ENCODE results near the gene ASAH2B. TPM values are rescaled to one million over a fixed set of nuclear protein-coding genes. Genes with fewer than 3 reads are reported as not detected.
"Not testable (repeated sequence)": the region's sequence is repeated elsewhere in the genome, so short reads cannot be mapped to it uniquely, and the experiment has no call there.

The ASAH2B gene
- total RNA-seq, 4 donors from 2014 or later, result 1.0 to 2.1 (median 1.9) TPM

DNA sequence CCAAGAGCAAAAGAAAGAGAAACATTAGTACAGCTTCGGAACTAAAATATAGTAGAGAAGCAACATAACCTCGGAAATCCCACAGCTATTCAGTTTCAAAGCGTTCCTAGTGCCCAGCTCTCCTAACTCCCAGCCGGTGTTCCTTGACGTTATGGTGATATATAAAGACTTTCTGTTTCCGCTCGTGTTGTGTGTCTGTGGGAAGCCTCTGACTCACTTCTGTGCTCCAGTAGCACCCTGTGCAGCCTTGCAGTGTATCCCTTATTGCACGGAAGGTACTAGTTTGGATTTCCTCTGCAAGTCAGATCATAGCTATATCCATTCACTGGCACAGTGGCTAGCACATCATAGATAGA, 535 bp downstream of the ASAH2B start:
- DNase-seq (ENCODE audit: low spot score in 2 of 2), result no peak
- peak overlapping the region; percentile 78 for H3K4me3 ChIP-seq
- H3K36me3 ChIP-seq, result no peaks in the 10 kb centered on the region
- H3K9me3 ChIP-seq, result no peaks in the 10 kb centered on the region
- H3K27ac ChIP-seq, result peak overlapping the region; percentile 51
- H3K4me1 ChIP-seq, result peaks cover 9% of the 10 kb centered on the region
- under 1% methylated on average over 8 of the region's 8 CpGs for WGBS
- TF ChIP-seq POLR2AphosphoS5 (IDR thresholded peaks at IDR 0.05), result no peak
- TF ChIP-seq EP300 (IDR thresholded peaks at IDR 0.05), result no peak
- TF ChIP-seq, protein P1, sequence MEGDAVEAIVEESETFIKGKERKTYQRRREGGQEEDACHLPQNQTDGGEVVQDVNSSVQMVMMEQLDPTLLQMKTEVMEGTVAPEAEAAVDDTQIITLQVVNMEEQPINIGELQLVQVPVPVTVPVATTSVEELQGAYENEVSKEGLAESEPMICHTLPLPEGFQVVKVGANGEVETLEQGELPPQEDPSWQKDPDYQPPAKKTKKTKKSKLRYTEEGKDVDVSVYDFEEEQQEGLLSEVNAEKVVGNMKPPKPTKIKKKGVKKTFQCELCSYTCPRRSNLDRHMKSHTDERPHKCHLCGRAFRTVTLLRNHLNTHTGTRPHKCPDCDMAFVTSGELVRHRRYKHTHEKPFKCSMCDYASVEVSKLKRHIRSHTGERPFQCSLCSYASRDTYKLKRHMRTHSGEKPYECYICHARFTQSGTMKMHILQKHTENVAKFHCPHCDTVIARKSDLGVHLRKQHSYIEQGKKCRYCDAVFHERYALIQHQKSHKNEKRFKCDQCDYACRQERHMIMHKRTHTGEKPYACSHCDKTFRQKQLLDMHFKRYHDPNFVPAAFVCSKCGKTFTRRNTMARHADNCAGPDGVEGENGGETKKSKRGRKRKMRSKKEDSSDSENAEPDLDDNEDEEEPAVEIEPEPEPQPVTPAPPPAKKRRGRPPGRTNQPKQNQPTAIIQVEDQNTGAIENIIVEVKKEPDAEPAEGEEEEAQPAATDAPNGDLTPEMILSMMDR (IDR thresholded peaks at IDR 0.05), result no peak
- TF ChIP-seq POLR2A (IDR thresholded peaks at IDR 0.05), result no peak
- H3K27me3 ChIP-seq, result no peaks in the 10 kb centered on the region

DNA sequence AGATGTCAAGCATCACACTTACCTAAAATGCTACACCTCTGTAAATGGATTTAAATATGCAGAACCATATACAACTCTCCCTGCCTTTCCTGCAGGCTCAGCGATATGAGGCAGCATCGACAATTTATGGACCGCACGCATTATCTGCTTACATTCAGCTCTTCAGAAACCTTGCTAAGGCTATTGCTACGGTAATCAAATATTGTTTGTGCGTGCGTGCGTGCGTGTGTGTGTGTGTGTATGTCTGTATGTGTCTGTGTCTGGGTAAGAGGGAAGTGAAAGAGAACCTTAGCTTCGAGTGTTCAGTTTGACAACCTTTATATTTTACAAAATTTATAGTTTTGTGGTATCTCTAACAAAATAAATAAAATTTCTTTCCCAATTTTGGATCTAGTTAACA, 3.1 kb downstream of the ASAH2B start:
- H3K36me3 ChIP-seq; H3K4me1 ChIP-seq; H3K4me3 ChIP-seq; H3K9me3 ChIP-seq; H3K27ac ChIP-seq; H3K27me3 ChIP-seq; DNase-seq (ENCODE audit: low spot score in 2 of 2): not testable (repeated sequence)
- WGBS, result 91% methylated on average over 10 of the region's 10 CpGs

DNA sequence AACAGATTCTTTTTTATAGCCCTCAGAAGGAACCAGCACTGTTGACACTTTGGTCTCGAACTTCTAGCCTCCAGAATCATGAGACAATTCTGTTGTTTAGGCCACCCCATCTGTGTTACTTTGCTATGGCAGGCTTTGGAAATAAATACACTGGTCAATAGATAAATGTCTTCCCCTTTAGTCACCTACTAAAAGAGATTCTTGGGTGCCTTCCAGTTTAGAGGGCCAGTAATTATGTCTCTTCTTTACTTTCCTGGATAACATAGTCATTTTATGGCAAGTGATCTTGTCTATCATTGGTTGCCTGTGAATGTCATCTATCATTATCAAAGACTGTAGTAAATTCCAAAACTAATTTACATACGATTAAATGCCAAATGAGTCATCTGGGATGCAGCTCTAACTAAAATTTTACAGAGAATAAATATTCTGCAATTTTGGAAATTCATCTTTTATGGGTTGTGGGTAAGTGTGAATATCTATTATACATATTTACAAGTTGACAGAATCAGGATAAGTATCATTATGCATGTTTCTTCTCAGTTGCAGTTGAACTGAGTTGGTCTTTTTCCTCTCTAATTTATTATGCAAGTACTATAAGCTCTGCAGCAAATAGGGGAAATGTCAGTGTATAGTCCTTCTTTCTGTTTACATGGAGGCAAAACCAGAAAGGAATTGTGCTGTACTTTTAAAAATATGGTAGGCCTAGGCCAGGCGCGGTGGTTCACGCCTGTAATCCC, 27.2 kb downstream of the ASAH2B start:
- not testable (repeated sequence) for H3K27ac ChIP-seq; H3K36me3 ChIP-seq; H3K9me3 ChIP-seq; DNase-seq (ENCODE audit: low spot score in 2 of 2); H3K4me3 ChIP-seq; H3K27me3 ChIP-seq; H3K4me1 ChIP-seq
- WGBS, result 85% methylated on average over 4 of the region's 5 CpGs

DNA sequence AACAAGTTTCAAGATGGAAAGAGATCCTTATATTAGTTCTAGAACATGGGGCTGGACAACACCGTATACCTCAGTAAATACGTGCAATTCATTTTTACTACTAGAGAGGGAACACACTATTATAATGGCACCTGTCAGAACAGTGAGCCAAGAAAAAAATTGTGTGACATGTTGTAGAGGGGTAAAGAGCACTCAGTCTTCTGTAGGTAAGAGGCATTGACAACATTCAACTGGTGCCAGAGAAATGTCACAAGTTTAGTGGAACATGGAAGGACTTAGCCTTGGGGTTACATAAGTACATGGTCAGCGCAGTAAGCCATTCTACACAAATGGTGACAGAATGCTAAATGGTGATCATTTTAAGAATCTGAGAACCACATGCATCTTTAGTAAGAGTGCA, 32.3 kb downstream of the ASAH2B start:
- DNase-seq (ENCODE audit: low spot score in 2 of 2); H3K9me3 ChIP-seq; H3K27ac ChIP-seq; H3K27me3 ChIP-seq; H3K4me3 ChIP-seq; H3K4me1 ChIP-seq; H3K36me3 ChIP-seq: not testable (repeated sequence)
- WGBS, result 89% methylated on average over 2 of the region's 3 CpGs

DNA sequence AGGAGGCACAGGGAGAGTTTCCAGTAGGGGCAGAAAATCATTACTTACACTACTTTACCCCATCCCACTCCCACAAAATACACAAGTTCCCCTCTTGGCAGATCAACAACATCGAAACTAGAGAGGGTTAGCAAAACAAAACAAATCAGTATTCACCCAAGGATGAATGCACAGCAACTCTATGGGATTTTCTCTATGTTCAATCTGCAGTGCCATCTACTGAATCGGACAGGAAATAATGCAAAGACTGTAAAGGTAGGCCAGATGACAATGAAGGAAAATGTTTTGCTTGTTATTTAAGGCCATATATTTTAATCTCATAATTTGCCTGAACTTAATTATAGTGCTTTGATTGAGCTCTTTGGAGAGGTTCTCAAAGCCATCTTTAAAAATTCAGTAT, 35.1 kb downstream of the ASAH2B start:
- not testable (repeated sequence) for H3K27me3 ChIP-seq; H3K4me3 ChIP-seq; H3K27ac ChIP-seq; H3K9me3 ChIP-seq; DNase-seq (ENCODE audit: low spot score in 2 of 2); H3K4me1 ChIP-seq; H3K36me3 ChIP-seq
- WGBS, result 53% methylated on average over 2 of the region's 2 CpGs

DNA sequence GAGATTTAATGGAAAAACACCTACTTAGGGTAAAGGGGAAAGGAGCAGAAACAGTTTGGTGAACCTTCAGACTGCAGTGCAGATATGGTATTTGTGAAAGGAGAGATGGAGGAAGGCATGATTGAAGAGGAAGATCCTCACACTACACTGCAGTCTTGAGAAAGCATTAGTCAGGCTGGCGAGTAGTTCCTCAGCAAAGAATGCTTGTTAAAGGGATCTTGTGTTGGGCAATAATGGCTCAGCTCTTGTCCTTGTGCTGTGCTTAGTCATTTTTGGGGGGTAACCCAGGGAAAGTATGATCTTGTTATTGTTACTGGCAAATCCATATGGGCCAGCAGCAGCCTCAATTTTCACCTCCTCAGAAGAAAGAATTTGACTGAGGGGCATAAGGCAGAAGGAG, 40.3 kb downstream of the ASAH2B start:
- DNase-seq (ENCODE audit: low spot score in 2 of 2); H3K9me3 ChIP-seq; H3K4me3 ChIP-seq; H3K27me3 ChIP-seq; H3K27ac ChIP-seq; H3K36me3 ChIP-seq; H3K4me1 ChIP-seq: not testable (repeated sequence)
- 62% methylated on average over 1 of the region's 1 CpG for WGBS

DNA sequence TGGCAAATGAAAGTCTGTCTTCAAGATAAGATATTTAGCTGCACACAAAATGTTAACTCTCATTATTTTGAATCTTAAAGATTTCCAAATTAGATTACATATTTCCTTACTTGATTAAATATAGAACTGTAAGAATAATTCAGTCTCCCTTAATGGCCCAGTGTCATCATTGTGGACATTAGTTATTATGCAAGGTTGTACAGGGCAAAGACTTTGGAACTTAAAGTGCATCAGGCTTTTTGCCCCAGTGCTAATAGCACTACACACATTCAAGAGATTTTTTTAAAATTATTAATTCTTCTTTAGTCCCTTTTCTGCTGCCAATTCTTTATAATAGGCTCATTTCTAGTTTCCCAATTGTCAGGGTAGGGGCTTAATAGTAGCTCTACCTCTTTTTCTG, 42.3 kb downstream of the ASAH2B start:
- not testable (repeated sequence) for H3K9me3 ChIP-seq; H3K36me3 ChIP-seq; H3K27ac ChIP-seq; DNase-seq (ENCODE audit: low spot score in 2 of 2); H3K4me1 ChIP-seq; H3K27me3 ChIP-seq; H3K4me3 ChIP-seq

DNA sequence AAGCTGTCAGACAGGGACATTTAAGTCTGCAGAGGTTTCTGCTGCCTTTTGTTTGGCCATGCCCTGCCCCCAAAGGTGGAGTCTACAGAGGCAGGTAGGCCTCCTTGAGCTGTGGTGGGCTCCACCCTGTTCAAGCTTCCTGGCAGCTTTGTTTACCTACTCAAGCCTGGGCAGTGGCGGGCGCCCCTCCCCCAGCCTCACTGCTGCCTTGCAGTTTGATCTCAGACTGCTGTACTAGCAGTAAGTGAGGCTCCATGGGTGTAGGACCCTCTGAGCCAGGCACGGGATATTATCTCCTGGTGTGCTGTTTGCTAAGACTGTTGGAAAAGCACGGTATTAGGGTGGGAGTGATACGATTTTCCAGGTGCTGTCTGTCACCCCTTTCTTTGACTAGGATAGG, 48.2 kb downstream of the ASAH2B start:
- WGBS, result 83% methylated on average over 2 of the region's 5 CpGs
- not testable (repeated sequence) for H3K9me3 ChIP-seq

GRCh38 chr10:50788951-50789945, 49.5 kb downstream of the ASAH2B start:
- Histone ChIP-seq H3K4me1 (no peaks in the 10 kb centered on the region), H3K27ac (no peak overlapping the region), H3K9me3 (no peaks in the 10 kb centered on the region), H3K4me3 (no peak overlapping the region), H3K36me3 (no peaks in the 10 kb centered on the region), H3K27me3 (no peaks in the 10 kb centered on the region)
- no peak for DNase-seq (ENCODE audit: low spot score in 2 of 2)
- WGBS, result 60% methylated on average over 1 of the region's 1 CpG
- TF ChIP-seq EP300 (IDR thresholded peaks at IDR 0.05), result no peak
- TF ChIP-seq, protein P1 (IDR thresholded peaks at IDR 0.05), result no peak
- TF ChIP-seq POLR2AphosphoS5 (IDR thresholded peaks at IDR 0.05), result no peak
- TF ChIP-seq POLR2A (IDR thresholded peaks at IDR 0.05), result no peak

More for the DNA sequence above, 48.2 kb downstream of the ASAH2B start:
- H3K4me1 ChIP-seq; H3K27me3 ChIP-seq; H3K4me3 ChIP-seq; H3K27ac ChIP-seq; H3K36me3 ChIP-seq; DNase-seq (ENCODE audit: low spot score in 2 of 2): not testable (repeated sequence)
